HG03571 (cell line): Measurements from ENCODE around the gene LIF.

Experiments
- ATAC-seq: cut with Tn5 transposase; IDR thresholded peaks from one replicate; pipeline ENCODE4 v1.9.1; 2021; ENCODE audit not compliant: unreplicated experiment

LIF gene

DNA sequence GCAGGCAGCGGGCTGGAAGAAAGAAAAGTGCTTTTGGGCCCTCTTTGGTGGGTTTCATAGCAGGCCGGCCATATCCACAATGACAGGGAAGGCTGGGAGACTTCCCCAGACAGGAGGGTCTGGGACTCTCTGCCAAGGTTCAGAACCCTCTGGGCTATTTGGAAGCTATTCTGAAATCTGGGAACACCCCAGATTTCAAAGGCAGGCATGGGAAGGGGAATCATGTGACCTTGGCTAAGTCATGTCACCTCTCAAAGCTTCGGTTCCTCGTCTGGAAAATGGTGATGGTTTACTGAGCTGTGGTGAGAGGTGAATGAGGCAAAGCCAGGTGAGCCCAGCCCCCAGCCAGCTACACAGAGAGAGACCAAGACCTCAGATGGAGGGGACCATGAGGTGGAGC lies 38.1 kb upstream of the LIF start:
- no peak for ATAC-seq

DNA sequence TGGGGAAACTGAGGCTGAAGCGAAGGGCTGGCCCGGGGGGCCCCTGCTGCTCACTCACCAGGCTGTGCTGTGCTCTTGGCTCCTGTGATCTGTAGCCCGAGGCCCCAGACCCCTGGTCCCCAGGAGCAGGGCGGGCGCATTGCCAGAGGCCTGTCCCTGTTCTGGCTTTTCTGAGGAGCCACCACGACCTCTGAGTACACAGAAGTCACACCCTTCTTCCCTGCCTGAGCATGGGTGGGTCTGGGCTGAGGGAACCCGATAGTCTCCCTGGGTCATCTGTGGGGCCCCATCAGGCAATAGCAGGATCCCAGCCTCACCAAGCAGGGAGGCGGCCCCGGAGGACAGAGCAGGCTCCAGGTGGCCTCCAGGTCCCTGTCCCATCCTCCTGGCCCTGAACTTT lies 37.6 kb upstream of the LIF start:
- ATAC-seq, result no peak

DNA sequence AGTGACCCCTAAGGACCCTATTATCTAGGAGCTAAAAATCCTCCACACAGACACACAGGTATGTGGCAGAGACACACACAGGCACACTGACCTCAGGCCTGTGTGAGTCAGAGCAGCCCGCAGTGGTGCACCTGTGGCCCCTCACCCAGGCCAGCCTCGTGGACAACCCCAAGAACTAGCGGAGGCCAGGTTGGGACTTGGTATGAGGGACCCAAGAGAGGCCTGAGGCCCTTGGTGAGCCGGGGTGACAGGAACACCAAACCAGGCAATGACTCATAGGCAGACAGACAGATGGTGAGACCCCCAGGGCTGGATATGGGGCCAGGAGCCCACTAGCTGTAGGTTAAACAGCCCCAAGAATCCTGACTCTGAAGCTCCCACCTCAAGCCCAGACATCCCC lies 36.8 kb upstream of the LIF start:
- ATAC-seq, result no peak

DNA sequence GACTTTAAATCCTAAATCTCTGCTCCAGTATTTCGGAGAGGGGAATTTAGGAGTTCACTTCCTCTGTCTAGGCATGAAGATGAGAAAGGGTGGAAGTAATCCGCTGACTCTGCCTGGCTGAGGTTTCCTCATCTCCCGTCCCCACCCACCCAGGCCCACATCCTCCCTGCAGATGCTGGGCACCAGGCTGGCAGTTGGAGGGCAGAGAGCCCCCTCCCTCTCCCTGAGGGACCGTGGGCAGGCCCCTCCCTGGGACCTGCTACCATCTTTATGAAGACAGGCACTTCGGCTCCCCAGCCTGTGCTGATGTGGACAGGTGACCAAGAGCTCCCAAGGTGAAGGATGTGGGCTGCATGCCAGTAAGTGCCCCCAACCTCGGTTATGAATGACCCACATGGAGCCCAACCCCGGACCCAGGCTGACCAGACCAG lies 36.1 kb upstream of the LIF start:
- ATAC-seq, result no peak

DNA sequence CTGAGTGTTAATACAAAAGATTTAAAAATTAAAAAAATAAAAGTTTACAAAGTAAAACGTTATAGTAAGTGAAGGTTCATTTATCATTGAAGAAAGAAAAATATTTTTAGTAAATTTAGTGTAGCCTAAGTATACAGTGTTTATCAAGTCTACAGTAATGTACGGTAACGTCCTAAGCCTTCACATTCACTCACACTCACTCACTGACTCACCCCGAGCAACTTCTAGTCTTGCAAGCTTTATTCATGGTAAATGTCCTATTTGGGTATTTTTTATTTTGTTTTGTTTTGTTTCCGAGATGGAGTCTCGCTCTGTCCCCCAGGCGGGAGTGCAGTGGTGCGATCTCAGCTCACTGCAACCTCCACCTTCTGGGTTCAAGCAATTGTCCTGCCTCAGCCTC lies 33.9 kb upstream of the LIF start:
- ATAC-seq, result no peak

DNA sequence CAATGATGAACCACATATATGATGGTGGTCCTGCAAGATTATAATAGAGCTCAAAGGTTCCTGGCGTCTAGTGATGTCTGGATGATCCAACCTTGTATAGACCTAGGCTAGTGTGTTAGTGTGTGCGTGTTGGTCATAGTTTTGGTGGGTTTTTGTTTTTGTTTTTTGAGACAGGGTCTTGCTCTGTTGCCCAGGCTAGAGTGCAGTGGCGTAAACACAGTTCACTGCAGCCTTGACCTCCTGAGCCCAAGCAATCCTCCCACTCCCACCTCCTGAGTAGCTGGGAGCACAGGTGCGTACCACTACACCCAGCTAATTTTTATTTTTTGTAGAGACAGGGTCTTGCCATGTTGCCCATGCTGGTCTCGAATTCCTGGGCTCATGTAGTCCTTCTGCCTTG lies 33.4 kb upstream of the LIF start:
- no peak for ATAC-seq

- ATAC-seq, result no peak
Measured at GRCh38 chr22:30279046-30279788, 32.7 kb upstream of the LIF start.

DNA sequence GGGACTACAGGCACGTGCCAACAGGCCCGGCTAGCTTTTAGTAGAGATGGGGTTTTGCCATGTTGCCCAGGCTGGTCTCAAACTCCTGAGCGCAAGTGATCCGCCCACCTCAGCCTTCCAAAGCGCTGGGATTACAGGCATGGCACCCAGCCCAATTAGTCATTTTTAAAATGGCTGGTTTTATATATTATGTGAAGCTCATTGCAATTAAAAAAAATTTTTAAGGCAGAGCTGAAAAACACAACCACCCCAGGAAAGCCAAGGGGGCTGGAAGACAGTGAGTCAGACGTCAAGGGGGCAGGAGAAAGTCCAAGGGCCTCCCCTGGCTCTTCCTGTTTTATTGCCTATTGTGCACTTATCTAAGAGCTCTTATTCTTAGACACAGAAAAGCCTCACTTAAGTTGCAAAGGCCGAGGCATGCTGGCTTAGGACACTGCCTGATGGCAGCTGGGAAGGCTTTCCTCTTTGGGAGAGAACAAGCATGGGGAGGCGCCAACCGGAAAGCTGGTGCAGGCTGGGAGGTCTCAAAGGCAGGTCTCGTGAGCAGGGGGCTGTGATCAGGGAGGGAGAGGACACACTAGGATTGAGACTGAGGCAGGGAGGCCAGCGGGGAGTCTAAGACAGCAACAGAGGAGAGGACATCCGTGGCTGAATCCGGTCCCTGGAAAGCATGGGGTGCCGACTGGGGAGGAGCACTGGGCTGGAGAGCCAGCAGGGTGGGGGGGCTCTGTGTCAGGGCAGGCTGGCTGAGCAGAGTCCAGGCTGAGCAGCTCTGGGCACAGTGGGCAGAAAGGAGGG lies 31.2 kb upstream of the LIF start:
- no peak for ATAC-seq

DNA sequence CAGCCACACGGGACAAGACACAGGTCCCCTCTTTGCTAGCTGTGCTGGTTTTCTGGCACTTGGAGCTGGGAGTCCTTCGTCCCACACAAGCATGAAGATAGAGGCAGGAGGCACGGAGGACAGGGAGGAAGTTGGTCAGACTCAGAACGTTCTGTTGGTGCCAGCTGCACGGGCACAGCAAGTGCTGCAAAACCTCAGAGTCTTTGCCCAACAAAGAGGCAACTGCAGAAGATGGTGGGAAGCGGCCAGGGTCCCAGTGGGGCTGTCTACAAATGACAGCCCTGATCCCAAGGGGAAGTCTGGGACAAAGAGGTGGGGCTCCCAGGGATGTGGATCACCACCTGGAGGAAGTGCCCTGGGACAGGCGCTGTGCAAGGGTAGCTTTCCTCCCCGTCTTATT lies 29.5 kb upstream of the LIF start:
- no peak for ATAC-seq

- no peak for ATAC-seq
Measured at GRCh38 chr22:30275625-30276024, 29.1 kb upstream of the LIF start.

- ATAC-seq, result no peak
Measured at GRCh38 chr22:30274437-30274812, 27.9 kb upstream of the LIF start.

DNA sequence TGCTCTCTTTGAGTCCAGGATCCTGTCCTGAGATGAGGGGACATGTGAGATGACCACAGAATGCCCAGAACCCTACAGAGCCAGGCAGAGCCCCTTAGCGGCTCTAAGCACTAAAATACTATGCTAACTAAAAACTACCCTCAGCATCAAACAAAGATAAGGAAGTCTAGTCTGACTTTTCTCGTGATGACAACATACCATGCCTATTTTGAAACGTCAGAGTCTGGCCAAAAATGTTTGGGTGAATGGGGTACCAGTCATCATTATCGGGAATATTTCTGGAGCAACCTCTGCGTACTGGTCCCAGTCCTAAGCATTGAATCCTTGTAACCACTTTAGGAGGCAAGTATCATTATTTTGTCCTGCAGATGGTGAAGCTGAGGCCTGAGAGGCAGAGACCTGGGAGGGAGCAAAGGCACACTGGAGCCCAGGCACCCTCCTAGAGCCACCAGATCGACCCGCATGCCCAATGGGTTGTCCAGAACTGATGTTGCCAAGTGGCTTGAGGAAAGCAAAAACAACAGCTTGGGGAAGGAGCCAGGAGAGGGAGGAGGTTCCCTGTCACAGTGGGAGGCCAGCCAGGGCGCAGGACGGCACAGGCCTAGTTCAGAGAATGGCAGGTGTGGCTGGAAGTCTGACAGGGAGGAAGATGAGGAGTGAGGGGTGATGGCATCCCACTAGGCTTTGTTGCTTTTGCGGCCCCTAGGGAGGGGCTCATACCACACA lies 27.3 kb upstream of the LIF start:
- ATAC-seq, result no peak

- no peak for ATAC-seq
Measured at GRCh38 chr22:30272781-30273601, 26.4 kb upstream of the LIF start.

DNA sequence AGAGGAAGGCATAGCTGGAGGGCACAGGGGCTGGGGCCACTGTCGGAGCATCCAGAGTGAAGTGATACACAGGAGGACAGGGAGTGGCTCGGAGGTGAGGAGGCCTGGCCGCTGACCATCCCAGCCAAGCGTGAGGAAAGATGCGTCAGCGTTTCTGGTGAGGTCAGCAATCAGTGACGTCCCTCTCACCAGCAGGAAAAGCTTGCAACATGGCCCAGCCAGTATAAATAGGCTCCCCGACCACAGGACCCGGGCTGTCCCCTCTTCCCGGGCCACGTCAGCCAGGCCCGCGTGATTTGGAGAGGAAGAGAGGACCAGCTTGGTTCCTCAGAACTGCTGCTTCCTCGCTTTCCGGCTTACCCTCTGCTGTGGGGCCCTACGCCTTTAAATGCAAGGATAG lies 24.3 kb upstream of the LIF start:
- ATAC-seq, result no peak

- no peak for ATAC-seq
Measured at GRCh38 chr22:30268331-30268730, 21.8 kb upstream of the LIF start.

- ATAC-seq, result no peak
Measured at GRCh38 chr22:30267382-30268302, 21.1 kb upstream of the LIF start.

DNA sequence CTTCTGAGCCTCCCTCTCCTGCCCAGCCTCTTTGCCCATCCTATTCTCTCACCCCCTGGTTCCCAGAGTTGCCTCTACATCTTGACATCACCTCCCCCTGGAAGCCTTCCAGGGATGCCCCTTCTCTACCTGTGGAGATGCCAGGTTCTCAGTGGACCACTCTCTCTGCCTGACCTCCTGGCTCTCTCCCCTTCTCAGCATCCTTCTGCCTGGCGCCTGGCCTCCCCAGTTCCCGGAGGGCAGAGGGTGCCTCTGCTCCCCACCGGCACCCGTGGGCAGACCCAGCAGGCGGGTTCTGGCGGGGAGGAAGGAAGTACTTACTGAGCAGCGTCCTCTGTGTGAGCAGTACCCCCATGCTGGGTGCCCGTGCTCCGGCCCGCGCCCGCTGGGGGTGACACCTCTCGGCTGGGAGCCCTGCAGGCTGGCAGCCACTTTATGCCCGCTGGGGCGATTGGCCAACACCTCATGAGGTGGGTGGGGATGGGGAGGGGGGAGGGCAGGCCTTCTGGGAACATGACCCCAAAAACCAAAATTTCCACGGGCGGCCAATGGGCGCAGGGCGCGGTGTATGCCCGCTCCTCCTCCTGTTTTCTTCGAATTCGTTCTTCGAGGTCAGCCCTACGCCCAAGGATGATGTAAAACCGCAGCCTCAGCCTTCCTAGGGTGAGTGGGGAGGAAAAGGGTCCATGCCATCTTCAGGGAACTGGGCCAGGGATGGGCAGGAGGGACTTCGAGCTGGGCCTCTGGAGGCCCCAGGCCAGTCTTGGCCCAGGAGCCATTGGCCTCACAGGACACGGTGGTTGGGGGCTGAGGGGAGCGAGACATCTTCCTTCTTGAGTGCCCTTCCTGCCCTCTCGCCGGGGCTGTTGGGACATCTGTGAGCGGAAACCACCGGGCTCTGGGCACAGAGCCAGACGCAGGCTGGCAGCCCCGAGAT lies 20.2 kb upstream of the LIF start, which contains the start of gene OSM:
Gene OSM, minus strand, starts transcription at position 407 of the 937 bp plus-strand sequence. Its CDS starts 52 bp downstream, at position 355.
- no peak for ATAC-seq

- peak; percentile 60 for ATAC-seq
Measured at GRCh38 chr22:30265823-30266444, 19.4 kb upstream of the LIF start.
